Tibial nerve (tissue), 3 donors: Measurements from ENCODE around the gene LRRC52.

ENCODE experiments used
- CTCF ChIP-seq, 5 experiments: fragments of 200-600 bp in 3 of 5; fragments of 450-650 bp in 2 of 5; sonication (generic) in 3 of 5; IDR thresholded peaks; one replicate each; pipeline ENCODE4 v1.5.1; 2016 to 2019; ENCODE audit warnings: antibody characterized with exemption in 5 of 5, mild to moderate bottlenecking in 3 of 5, moderate library complexity in 2 of 5
- POLR2A ChIP-seq, 2 donors: fragments of 450-650 bp; IDR thresholded peaks; one replicate each; pipeline ENCODE4 v1.6.1; 2017; ENCODE audit warnings: antibody characterized with exemption in 2 of 2, mild to moderate bottlenecking in 2 of 2, moderate library complexity in 2 of 2

GRCh38 chr1:165507570-165507969 lies 36.2 kb upstream of the LRRC52 start:
- TF ChIP-seq POLR2A (IDR thresholded peaks at IDR 0.05): no peak
- TF ChIP-seq CTCF (IDR thresholded peaks at IDR 0.05): no peak
